ENCODE data around the gene SLIT3.
"Not testable (repeated sequence)": the region's sequence is repeated elsewhere in the genome, so short reads cannot be mapped to it uniquely, and the experiment has no call there.

Gene SLIT3

DNA sequence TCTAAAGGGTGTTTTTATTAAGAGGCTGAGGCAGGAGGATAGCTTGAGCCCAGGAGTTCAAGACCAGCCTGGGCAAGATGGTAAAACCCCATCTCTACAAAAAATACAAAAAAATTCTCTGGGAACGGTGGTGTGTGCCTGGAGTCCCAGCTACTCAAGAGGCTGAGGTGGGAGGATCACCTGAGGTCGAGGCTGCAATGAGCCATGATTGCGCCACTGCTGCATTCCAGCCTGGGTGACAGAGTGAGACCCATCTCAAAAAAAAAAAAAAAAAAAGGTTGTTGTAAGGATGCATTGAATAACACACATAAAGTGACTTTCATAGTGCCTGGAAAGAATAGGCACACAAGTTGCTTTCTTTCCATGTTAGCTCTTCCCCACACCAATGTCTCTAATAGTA lies 662.1 kb downstream of the SLIT3 start:
- not testable (repeated sequence) for DNase-seq (ENCODE audit: low spot score)

DNA sequence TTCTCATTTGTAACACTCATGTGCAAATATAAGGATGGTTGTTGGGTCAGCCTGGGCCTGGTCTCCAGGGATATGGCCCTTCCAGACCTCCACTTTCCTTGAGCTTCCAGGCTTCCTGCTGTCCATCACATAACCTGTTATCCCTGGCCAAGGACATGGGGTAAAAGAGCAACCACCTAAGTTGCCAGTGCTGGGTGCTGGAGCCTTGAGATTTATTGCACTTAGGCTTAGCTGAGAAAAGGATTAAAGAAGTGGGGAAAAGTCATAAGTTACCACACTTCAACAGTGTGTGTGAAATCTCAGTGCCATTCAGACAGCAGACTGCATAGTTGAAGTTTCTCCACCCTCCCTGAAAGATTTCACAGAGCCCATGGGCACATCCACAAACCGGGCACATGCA lies 663.1 kb downstream of the SLIT3 start:
- DNase-seq (ENCODE audit: low spot score) = no peak

DNA sequence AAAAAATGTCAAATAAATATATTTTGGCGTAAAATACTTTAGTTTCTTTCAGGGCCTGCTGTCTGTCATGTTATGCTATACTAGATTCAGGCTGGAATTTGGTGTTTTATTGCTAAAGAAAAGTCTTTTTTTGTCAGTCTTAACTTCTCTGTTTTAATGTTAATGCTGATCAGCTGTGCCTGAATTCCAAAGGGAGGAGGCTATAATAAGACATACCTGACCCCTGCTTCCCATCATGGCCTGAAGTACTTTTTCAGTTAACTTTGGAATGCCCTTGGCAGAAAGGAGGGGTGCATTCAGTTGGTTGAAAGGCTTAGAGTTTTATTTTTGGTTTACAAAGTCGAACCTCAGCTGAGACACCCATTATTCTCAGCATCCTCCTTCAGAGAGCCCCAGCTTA lies 663.7 kb downstream of the SLIT3 start:
- DNase-seq (ENCODE audit: low spot score) = no peak

DNA sequence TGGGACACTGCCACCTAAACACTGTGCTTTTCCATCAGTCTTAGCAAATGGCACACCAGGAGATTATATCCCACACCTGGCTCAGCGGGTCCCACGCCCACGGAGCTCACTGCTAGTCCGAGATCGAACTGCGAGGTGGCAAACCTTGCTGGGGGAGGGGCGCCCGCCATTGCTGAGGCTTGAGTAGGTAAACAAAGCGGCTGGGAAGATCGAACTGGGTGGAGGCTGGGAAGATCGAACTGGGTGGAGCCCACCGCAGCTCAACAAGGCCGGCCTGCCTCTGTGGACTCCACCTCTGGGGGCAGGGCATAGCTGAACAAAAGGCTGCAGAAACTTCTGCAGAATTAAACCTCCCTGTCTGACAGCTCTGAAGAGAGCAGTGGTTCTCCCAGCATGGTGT lies 670.0 kb downstream of the SLIT3 start:
- DNase-seq (ENCODE audit: low spot score) = not testable (repeated sequence)

DNA sequence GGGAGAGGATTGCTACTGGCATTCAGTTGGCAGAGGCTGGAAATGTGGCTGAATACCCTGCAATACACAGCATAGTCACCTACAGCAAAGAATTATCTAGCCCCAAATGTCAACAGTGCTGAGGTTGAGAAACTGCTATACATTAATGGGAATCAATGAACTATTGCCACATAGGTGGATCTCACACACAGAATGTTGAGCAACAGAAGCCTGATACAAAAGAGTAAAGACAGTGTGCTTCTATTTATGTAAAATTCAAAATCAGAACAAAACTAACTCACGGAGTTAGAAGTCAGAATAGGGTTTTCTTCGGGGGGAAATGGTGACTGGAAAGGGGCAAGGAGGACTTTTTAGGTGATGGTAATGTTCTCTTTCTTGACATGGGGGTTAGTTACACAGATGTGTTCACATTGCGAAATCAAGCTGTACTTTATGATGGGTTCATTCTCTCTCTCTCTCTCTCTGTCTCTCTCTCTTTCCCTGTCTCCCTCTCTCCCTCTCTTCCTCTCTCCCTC lies 676.0 kb downstream of the SLIT3 start:
- no peak for DNase-seq (ENCODE audit: low spot score)

DNA sequence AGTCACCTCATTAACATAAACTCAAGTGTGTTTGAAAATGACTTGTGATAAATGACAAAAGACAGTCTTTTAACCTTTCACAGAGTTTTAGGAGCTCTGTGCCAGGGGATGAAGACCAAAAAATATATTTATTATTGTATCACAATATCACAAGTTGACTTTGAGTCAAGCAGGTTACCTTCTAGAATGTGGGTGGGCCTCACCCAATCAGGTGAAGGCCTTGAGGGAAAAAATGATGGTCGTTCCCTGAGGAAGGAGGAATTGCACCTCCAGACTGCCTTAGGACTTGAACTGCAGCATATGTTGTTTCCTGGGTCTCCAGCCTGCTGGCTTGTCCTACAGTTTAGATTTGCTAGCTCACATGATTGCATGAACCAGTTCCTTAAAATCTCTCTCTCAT lies 680.1 kb downstream of the SLIT3 start:
- DNase-seq (ENCODE audit: low spot score) = no peak

DNA sequence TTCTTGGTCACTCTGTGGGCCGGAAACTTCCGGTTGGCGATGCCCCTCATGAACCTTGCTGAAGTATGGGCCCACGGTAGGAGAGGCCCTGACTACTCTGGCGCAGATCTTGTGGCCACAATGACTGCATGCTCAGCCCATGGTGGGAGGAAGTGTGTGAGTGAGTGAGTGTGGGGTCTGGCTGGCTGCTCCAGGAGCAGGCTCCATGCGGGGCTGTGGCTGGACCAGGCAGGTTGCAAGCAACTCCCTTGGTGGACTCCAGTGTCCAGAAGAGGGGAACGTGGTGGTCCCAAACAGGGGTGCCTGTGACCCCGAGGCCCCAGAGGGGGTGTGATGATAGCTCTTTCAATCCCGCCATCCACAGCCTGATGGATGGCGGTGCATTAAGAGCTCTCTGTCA lies 686.3 kb downstream of the SLIT3 start:
- no peak for DNase-seq (ENCODE audit: low spot score)

DNA sequence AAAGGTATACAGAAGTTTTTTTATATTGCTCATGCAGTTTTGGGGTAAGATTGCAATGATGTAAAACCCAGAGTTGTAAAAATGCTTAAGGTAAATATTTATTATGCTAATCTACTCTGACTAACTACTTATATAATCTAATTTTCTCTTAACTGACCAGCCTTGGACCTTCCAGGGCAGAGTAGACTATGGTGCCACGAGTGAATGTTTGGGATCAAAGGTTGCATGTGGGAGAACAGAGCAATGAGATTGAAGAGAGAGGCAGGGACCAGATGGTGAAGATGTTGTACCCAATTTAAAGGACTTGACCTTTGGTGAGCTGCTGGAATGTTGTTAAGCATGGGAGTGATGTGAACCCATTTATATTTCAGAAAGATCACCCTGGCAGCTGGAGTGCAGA lies 686.9 kb downstream of the SLIT3 start:
- DNase-seq (ENCODE audit: low spot score) = no peak

DNA sequence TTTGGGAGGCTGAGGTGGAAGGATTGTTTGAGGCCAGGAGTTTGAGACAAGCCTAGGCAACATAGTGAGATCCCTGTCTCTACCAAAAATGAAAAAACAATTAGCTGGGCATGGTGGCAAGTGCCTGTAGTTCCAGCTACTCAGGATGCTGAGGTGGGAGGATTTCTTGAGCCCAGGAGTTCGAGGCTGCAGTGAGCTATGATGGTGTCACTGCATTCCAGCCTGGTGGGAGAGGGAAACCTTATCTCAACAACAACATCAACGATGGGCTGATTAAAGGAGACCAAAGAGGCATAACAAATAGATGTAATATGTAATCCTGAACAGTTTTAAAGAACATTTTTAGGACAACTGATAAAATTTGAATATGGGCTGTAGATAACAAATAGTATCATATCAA lies 687.5 kb downstream of the SLIT3 start:
- no peak for DNase-seq (ENCODE audit: low spot score)

DNA sequence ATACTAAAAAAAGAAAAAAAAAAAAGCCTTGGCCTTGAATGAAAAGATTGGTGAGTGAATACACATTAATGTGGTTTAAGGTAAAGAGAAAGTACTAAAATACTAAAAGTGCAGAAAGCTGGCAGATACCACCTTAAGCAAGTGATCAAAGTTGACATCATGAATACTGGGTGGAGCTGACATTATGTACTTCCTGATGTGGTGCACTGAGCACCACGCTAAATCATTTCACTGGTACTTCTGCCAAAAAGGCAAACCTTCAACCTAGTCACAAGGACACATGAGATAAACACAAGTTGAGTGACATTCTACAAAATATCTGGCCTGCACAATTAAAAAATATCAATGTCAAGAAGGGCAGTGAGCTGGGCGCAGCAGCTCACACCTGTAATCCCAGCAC lies 687.9 kb downstream of the SLIT3 start:
- no peak for DNase-seq (ENCODE audit: low spot score)

DNA sequence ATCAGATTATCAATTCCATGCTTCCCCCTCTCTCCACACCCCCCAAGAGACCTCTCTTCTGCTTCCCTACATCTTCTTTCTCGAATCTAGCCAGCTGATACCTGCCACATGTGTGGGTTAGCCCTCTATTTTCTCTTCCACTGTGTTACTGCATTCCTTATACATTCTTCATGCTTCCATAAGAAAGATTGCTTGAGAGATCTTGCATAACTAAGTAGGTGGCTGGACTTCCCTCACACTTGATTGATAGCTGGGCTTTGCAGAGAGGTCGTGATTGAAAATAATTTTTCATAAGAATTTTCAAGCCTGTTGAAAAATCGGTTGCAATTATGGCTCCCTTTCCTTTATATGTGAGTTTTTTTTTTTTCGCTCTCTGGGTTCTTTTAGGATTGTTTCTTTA lies 688.8 kb downstream of the SLIT3 start:
- no peak for DNase-seq (ENCODE audit: low spot score)
